Measurements from ENCODE around the gene EBF3. TPM values are rescaled to one million over a fixed set of nuclear protein-coding genes. Genes with fewer than 3 reads are reported as not detected.

Gene EBF3
- total RNA-seq, 4 donors from 2014 or later, result 0.77 to 10.7 (median 6.0) TPM

DNA sequence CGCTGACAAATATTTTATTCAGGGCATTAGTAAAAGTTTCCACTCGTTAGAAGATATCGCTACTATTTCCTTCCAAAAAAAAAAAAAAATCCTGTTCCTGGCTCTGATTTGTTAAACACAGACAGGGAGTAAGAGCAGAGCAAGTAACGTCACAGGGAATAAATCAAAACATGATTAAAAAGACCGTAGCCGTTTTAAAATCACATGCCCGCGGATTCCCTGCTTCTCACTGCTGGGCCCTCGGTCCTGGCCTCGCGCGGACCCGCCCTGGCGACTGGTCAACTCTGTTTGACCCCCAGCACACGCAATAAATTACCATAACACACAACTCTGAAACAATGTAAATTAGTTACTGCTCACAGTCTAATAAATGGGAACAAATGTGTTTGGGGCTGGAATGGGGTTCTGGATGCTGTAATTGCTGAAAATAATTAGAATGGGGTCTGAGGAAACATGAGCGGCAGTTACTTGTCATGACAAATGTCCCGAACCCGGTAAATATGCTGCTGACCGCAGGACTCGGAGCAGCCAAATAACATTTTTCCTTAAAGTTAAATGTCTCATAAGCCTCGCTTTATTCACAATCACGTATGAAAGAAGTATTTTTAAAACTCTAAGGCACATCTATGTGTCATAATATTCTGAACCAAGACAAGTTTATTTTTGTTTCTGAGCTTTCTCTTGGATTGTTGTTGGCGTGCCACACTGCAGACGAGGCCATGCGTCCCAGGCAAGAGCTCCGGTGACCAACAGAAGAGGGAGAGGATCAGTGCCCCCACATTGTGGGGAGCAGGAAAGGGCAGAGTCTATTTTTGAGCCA is 17.9 kb downstream of the EBF3 start:
- Histone ChIP-seq H3K4me3 (no peak overlapping the region), H3K27me3 (no peaks in the 10 kb centered on the region), H3K27ac (peak overlapping the region; percentile 72 to 73), H3K9me3 (no peaks in the 10 kb centered on the region), H3K36me3 (no peaks in the 10 kb centered on the region), H3K4me1 (peaks cover 3 to 6% of the 10 kb centered on the region in 2 donors)
- DNase-seq, result peak; percentile 71 to 83
- TF ChIP-seq POLR2A (IDR thresholded peaks at IDR 0.05) (peak in 1 of 2 donors; percentile 10), CTCF (IDR thresholded peaks at IDR 0.05) (no peak)
- intact Hi-C loops (cut with DNase I; ENCODE audit: low total_unique reads), result no loop called here

DNA sequence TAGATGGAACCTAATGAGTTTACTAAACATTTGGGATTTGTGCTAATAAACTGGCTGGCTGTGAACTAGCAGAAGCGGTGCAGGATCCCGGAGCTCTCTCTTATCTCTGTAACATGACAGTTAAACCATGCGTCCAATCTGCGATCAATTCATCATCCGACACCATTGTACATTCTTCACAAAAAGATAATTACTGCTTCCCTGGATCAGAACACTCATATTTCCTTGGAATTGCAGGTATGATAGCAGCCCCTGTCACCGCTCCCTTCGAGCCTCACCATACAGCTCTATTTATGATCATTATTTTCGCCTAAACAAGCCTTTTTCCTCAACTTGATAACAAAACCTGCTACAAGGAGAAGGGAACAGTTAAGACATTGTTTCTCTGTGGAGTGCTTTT is 18.5 kb downstream of the EBF3 start:
- Histone ChIP-seq H3K27me3 (no peaks in the 10 kb centered on the region), H3K9me3 (no peaks in the 10 kb centered on the region), H3K36me3 (no peaks in the 10 kb centered on the region), H3K27ac (peak overlapping the region; percentile 72 to 73), H3K4me1 (peaks cover 3 to 6% of the 10 kb centered on the region in 2 donors), H3K4me3 (no peak overlapping the region)
- DNase-seq, result no peak
- intact Hi-C loops (cut with DNase I; ENCODE audit: low total_unique reads), result no loop called here
- TF ChIP-seq POLR2A (IDR thresholded peaks at IDR 0.05), result no peak
- TF ChIP-seq CTCF (IDR thresholded peaks at IDR 0.05), result no peak

DNA sequence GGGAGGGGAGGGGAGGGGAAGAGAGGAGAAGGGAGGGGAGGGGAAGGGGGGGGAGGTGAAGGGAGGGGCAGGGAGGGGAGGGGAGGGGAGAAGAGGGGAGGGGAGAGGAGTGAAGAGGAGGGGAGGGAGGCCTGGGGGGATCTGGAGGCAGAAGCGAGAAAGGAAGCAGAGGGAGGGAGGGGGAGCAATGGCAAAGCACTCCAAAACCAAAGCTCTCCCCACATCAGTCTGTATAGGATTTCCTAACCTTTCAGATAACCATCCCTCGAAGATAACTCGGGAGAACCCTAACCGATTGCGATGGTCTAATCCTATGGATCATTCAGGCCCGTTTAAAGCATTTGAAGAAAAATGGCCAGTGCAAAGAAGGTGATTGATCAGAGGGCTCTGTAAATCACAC is 19.0 kb downstream of the EBF3 start:
- Histone ChIP-seq H3K4me3 (no peak overlapping the region), H3K27ac (peak overlapping the region; percentile 72 to 73), H3K27me3 (no peaks in the 10 kb centered on the region), H3K36me3 (no peaks in the 10 kb centered on the region), H3K9me3 (no peaks in the 10 kb centered on the region), H3K4me1 (peaks cover 3 to 6% of the 10 kb centered on the region in 2 donors)
- intact Hi-C loops (cut with DNase I; ENCODE audit: low total_unique reads), result no loop called here
- TF ChIP-seq CTCF (IDR thresholded peaks at IDR 0.05), result no peak
- TF ChIP-seq POLR2A (IDR thresholded peaks at IDR 0.05), result no peak
- DNase-seq, result no peak

DNA sequence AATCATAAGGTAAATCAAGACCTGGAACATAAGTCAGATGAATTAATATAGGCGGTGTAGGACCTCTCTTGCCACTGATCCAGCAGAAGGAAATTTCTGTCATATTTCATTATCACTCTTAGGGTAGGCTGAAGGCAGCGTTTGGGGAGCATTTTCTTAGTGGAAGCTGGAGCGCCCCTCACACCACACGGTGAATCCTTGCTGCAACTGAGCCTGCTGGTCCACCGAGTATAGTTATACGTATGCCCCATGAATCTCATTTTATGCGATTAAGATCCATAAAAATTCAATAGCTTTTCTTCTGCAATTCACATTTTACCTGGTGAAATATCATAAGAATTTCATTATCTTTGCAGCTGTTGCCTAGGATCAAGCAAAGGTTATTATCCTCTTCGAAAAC is 19.6 kb downstream of the EBF3 start:
- TF ChIP-seq POLR2A (IDR thresholded peaks at IDR 0.05), result no peak
- no peak for TF ChIP-seq CTCF (IDR thresholded peaks at IDR 0.05)
- no peak for DNase-seq
- Histone ChIP-seq H3K36me3 (no peaks in the 10 kb centered on the region), H3K9me3 (no peaks in the 10 kb centered on the region), H3K27ac (no peak overlapping the region), H3K4me3 (no peak overlapping the region), H3K27me3 (no peaks in the 10 kb centered on the region), H3K4me1 (peaks cover 3 to 6% of the 10 kb centered on the region in 2 donors)
- intact Hi-C loops (cut with DNase I; ENCODE audit: low total_unique reads), result no loop called here

DNA sequence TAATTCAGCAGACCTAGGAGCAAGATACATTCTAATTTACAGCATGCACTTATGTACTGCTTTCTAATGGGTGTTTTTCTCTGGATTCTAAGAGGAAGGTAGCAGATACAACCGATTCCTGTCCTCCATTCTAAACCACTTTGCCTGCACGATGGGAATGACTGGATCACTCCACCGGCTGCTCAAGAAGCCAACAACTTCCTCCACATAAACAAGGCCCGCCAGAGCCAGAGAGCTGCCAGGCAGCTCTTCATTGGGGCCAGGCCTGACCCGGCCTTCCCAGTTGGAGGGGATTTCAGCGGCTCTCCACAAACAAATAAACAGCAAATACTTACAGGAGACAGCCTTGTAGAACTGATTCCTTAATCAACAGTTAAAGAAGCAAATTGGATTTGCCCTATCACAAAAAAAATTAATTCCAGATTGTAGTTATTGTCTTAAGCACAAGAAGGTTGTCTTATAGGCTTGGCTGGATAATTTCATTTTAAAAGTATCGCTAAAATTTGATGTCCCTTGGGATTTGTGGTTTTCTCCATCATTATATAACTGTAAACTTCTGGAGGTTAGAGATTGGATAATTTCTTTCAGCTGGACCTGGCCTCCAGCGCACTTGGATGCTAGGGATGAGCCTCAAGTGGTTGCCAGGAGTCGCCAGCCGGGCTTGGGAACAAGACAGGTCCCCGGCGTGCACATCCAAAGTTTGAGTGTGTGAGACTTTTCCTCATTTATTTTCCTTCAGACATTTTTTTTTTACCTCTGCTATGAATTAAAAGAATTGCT is 20.9 kb downstream of the EBF3 start:
- Histone ChIP-seq H3K9me3 (no peaks in the 10 kb centered on the region), H3K27ac (no peak overlapping the region), H3K4me3 (no peak overlapping the region), H3K36me3 (no peaks in the 10 kb centered on the region), H3K27me3 (no peaks in the 10 kb centered on the region), H3K4me1 (peaks cover 3 to 6% of the 10 kb centered on the region in 2 donors)
- intact Hi-C loops (cut with DNase I; ENCODE audit: low total_unique reads), result no loop called here
- no peak for DNase-seq
- TF ChIP-seq POLR2A (IDR thresholded peaks at IDR 0.05) (no peak), CTCF (IDR thresholded peaks at IDR 0.05) (no peak)
